ENCODE data around the gene SNX18.

Gene SNX18

GRCh38 chr5:54593779-54594178, 76.2 kb downstream of the SNX18 start:
- DNase-seq (ENCODE audit: low spot score), result no peak
- H3K23ac ChIP-seq (ENCODE audit: low read depth, low read length, poor library complexity), result no peak overlapping the region
- no peak overlapping the region for H3K4me3 ChIP-seq (ENCODE audit: low read length in 2 of 2)
- no peak overlapping the region for H4K8ac ChIP-seq (ENCODE audit: low read depth, low read length)
- no peak overlapping the region for H2AK5ac ChIP-seq (ENCODE audit: low read depth, low read length)
- H2BK12ac ChIP-seq (ENCODE audit: low read length), result no peak overlapping the region
- H3K27me3 ChIP-seq (ENCODE audit: control insufficient read depth in 3 of 3, insufficient read depth in 3 of 3, low read depth in 1 of 3, low read length in 3 of 3), result no peaks in the 10 kb centered on the region
- no peak overlapping the region for H4K91ac ChIP-seq (ENCODE audit: low read depth, low read length, poor library complexity)
- H3K9ac ChIP-seq (ENCODE audit: low read depth, low read length, poor library complexity), result no peak overlapping the region
- H3K4me1 ChIP-seq (ENCODE audit: control insufficient read depth in 2 of 2, insufficient read depth in 1 of 2, low read depth in 1 of 2, low read length in 2 of 2), result peaks cover 0 to 5% of the 10 kb centered on the region in 2 donors
- no peak overlapping the region for H2AFZ ChIP-seq (ENCODE audit: low read length)
- no peak overlapping the region for H3K4me2 ChIP-seq (ENCODE audit: insufficient read depth, low read length, poor library complexity, severe bottlenecking)
- H2BK15ac ChIP-seq (ENCODE audit: low read length), result no peak overlapping the region
- H3K9me3 ChIP-seq (replicated peaks in 1 of 2; ENCODE audit: control insufficient read depth in 2 of 2, insufficient read depth in 1 of 2, low read depth in 1 of 2, low read length in 2 of 2), result no peaks in the 10 kb centered on the region
- H2BK5ac ChIP-seq (ENCODE audit: low read length), result no peak overlapping the region
- H3K4ac ChIP-seq (ENCODE audit: low read length), result no peak overlapping the region
- no peak overlapping the region for H2BK120ac ChIP-seq (ENCODE audit: low read depth, low read length)
- H3K79me1 ChIP-seq (ENCODE audit: low read depth, low read length), result no peaks in the 10 kb centered on the region
- H3K18ac ChIP-seq (ENCODE audit: low read length), result no peak overlapping the region
- H3K14ac ChIP-seq (ENCODE audit: low read length), result no peak overlapping the region
- no peaks in the 10 kb centered on the region for H3K36me3 ChIP-seq (replicated peaks in 1 of 2; ENCODE audit: control insufficient read depth in 2 of 2, insufficient read depth in 2 of 2, low read length in 2 of 2)
- no peak overlapping the region for H3K27ac ChIP-seq (replicated peaks; ENCODE audit: low read length)

GRCh38 chr5:54594181-54594580, 76.6 kb downstream of the SNX18 start:
- H3K4me3 ChIP-seq (ENCODE audit: low read length in 2 of 2), result no peak overlapping the region
- H3K4me1 ChIP-seq (ENCODE audit: control insufficient read depth in 2 of 2, insufficient read depth in 1 of 2, low read depth in 1 of 2, low read length in 2 of 2), result peaks cover 0 to 4% of the 10 kb centered on the region in 2 donors
- no peak overlapping the region for H3K23ac ChIP-seq (ENCODE audit: low read depth, low read length, poor library complexity)
- H2AFZ ChIP-seq (ENCODE audit: low read length), result no peak overlapping the region
- DNase-seq (ENCODE audit: low spot score), result no peak
- no peaks in the 10 kb centered on the region for H3K36me3 ChIP-seq (replicated peaks in 1 of 2; ENCODE audit: control insufficient read depth in 2 of 2, insufficient read depth in 2 of 2, low read length in 2 of 2)
- no peaks in the 10 kb centered on the region for H3K79me1 ChIP-seq (ENCODE audit: low read depth, low read length)
- H2BK5ac ChIP-seq (ENCODE audit: low read length), result no peak overlapping the region
- no peak overlapping the region for H3K4me2 ChIP-seq (ENCODE audit: insufficient read depth, low read length, poor library complexity, severe bottlenecking)
- no peak overlapping the region for H2BK12ac ChIP-seq (ENCODE audit: low read length)
- H3K4ac ChIP-seq (ENCODE audit: low read length), result no peak overlapping the region
- no peaks in the 10 kb centered on the region for H3K9me3 ChIP-seq (replicated peaks in 1 of 2; ENCODE audit: control insufficient read depth in 2 of 2, insufficient read depth in 1 of 2, low read depth in 1 of 2, low read length in 2 of 2)
- H2AK5ac ChIP-seq (ENCODE audit: low read depth, low read length), result no peak overlapping the region
- H4K8ac ChIP-seq (ENCODE audit: low read depth, low read length), result no peak overlapping the region
- H4K91ac ChIP-seq (ENCODE audit: low read depth, low read length, poor library complexity), result no peak overlapping the region
- no peak overlapping the region for H3K27ac ChIP-seq (replicated peaks; ENCODE audit: low read length)
- no peak overlapping the region for H3K9ac ChIP-seq (ENCODE audit: low read depth, low read length, poor library complexity)
- H3K18ac ChIP-seq (ENCODE audit: low read length), result no peak overlapping the region
- H3K27me3 ChIP-seq (ENCODE audit: control insufficient read depth in 3 of 3, insufficient read depth in 3 of 3, low read depth in 1 of 3, low read length in 3 of 3), result no peaks in the 10 kb centered on the region
- no peak overlapping the region for H2BK15ac ChIP-seq (ENCODE audit: low read length)
- H2BK120ac ChIP-seq (ENCODE audit: low read depth, low read length), result no peak overlapping the region
- H3K14ac ChIP-seq (ENCODE audit: low read length), result no peak overlapping the region

- Histone ChIP-seq H3K14ac (ENCODE audit: low read length) (no peak overlapping the region), H3K9me3 (replicated peaks in 1 of 2; ENCODE audit: control insufficient read depth in 2 of 2, insufficient read depth in 1 of 2, low read depth in 1 of 2, low read length in 2 of 2) (no peaks in the 10 kb centered on the region), H2AFZ (ENCODE audit: low read length) (no peak overlapping the region), H3K9ac (ENCODE audit: low read depth, low read length, poor library complexity) (no peak overlapping the region), H2BK15ac (ENCODE audit: low read length) (no peak overlapping the region), H4K91ac (ENCODE audit: low read depth, low read length, poor library complexity) (no peak overlapping the region), H3K4me2 (ENCODE audit: insufficient read depth, low read length, poor library complexity, severe bottlenecking) (no peak overlapping the region), H3K4ac (ENCODE audit: low read length) (no peak overlapping the region), H2AK5ac (ENCODE audit: low read depth, low read length) (no peak overlapping the region), H3K27ac (replicated peaks; ENCODE audit: low read length) (no peak overlapping the region), H3K36me3 (replicated peaks in 1 of 2; ENCODE audit: control insufficient read depth in 2 of 2, insufficient read depth in 2 of 2, low read length in 2 of 2) (no peaks in the 10 kb centered on the region), H3K27me3 (ENCODE audit: control insufficient read depth in 3 of 3, insufficient read depth in 3 of 3, low read depth in 1 of 3, low read length in 3 of 3) (no peaks in the 10 kb centered on the region), H4K8ac (ENCODE audit: low read depth, low read length) (no peak overlapping the region), H3K18ac (ENCODE audit: low read length) (no peak overlapping the region), H3K79me1 (ENCODE audit: low read depth, low read length) (no peaks in the 10 kb centered on the region), H2BK5ac (ENCODE audit: low read length) (no peak overlapping the region), H3K23ac (ENCODE audit: low read depth, low read length, poor library complexity) (no peak overlapping the region), H3K4me1 (ENCODE audit: control insufficient read depth in 2 of 2, insufficient read depth in 1 of 2, low read depth in 1 of 2, low read length in 2 of 2) (no peaks in the 10 kb centered on the region), H3K4me3 (ENCODE audit: low read length in 2 of 2) (no peak overlapping the region), H2BK120ac (ENCODE audit: low read depth, low read length) (no peak overlapping the region), H2BK12ac (ENCODE audit: low read length) (no peak overlapping the region)
- DNase-seq (ENCODE audit: low spot score), result no peak
These were observed 78.2 kb downstream of the SNX18 start for GRCh38 chr5:54595721-54596120.
